DOHH2 (cell line): Measurements from ENCODE around the gene STYXL2.

Experiments used
- H3F3A ChIP-seq: fragments of 200-600 bp; sonication (generic), shearing (Covaris generic); 2 replicates; pipeline ENCODE4 v1.6.0; 2016; ENCODE audit warnings: antibody characterized with exemption, mild to moderate bottlenecking; ENCODE audit not compliant: control insufficient read depth, insufficient read depth
- H3K27ac ChIP-seq: fragments of 200-600 bp; sonication (generic); 2 replicates; pipeline ENCODE4 v1.5.1; 2014; ENCODE audit warnings: low read depth, mild to moderate bottlenecking, low read length, moderate library complexity
- H3K27me3 ChIP-seq: fragments of 200-600 bp; sonication (generic); 2 replicates; pipeline ENCODE4 v1.6.1; 2014; ENCODE audit warnings: mild to moderate bottlenecking, low read length, mixed read lengths; ENCODE audit not compliant: control insufficient read depth
- H3K36me3 ChIP-seq: fragments of 200-600 bp; sonication (generic); 2 replicates; pipeline ENCODE4 v1.6.1; 2014; ENCODE audit warnings: mild to moderate bottlenecking, low read length, moderate library complexity, mixed read lengths; ENCODE audit not compliant: control insufficient read depth
- H3K4me1 ChIP-seq: fragments of 200-600 bp; sonication (generic); 2 replicates; pipeline ENCODE4 v1.6.1; 2014; ENCODE audit warnings: mild to moderate bottlenecking, low read length, mixed read lengths; ENCODE audit not compliant: control insufficient read depth
- H3K4me2 ChIP-seq: fragments of 200-600 bp; sonication (generic); 2 replicates; pipeline ENCODE4 v1.6.0; 2014; ENCODE audit warnings: mild to moderate bottlenecking, low read length, moderate library complexity
- H3K4me3 ChIP-seq: fragments of 200-600 bp; sonication (generic); 2 replicates; pipeline ENCODE4 v1.5.1; 2014; ENCODE audit warnings: mild to moderate bottlenecking, low read length, mixed read lengths
- H3K79me2 ChIP-seq: fragments of 200-600 bp; sonication (generic); 2 replicates; pipeline ENCODE4 v1.6.1; 2014; ENCODE audit warnings: mild to moderate bottlenecking, low read length, mixed read lengths; ENCODE audit not compliant: control insufficient read depth
- H3K9me2 ChIP-seq: fragments of 200-600 bp; sonication (generic); replicated peaks from 2 replicates; pipeline ENCODE4 v1.6.1; 2014; ENCODE audit warnings: mild to moderate bottlenecking, low read length, mixed read lengths; ENCODE audit not compliant: control insufficient read depth
- H3K9me3 ChIP-seq: fragments of 200-600 bp; sonication (generic); 2 replicates; pipeline ENCODE4 v1.6.1; 2014; ENCODE audit warnings: antibody characterized with exemption, low read length, mixed read lengths; ENCODE audit not compliant: control insufficient read depth, insufficient read depth
- H4K20me1 ChIP-seq: fragments of 200-600 bp; sonication (generic); 2 replicates; pipeline ENCODE4 v1.6.0; 2014; ENCODE audit warnings: low read depth, mild to moderate bottlenecking, antibody characterized with exemption, low read length, moderate library complexity; ENCODE audit not compliant: control insufficient read depth, insufficient read depth
- CTCF ChIP-seq: fragments of 200-600 bp; sonication (generic); IDR thresholded peaks from one replicate; pipeline ENCODE4 v1.5.1; 2014; ENCODE audit warnings: antibody characterized with exemption, mild to moderate bottlenecking, low read depth, low read length; ENCODE audit not compliant: poor library complexity, severe bottlenecking
- EZH2phosphoT487 ChIP-seq: fragments of 200-600 bp; sonication (generic); IDR thresholded peaks from 2 replicates; pipeline ENCODE4 v1.6.1; 2017; ENCODE audit warnings: borderline replicate concordance, mild to moderate bottlenecking, antibody characterized with exemption, low read length, moderate library complexity, mixed read lengths

The STYXL2 gene

GRCh38 chr1:167077868-167078210 is 16.0 kb upstream of the STYXL2 start:
- Histone ChIP-seq H3K9me3 (no peaks in the 10 kb centered on the region), H3K79me2 (no peaks in the 10 kb centered on the region), H3K36me3 (no peaks in the 10 kb centered on the region), H3F3A (no peaks in the 10 kb centered on the region), H3K4me3 (no peak overlapping the region), H3K27ac (no peak overlapping the region), H4K20me1 (no peaks in the 10 kb centered on the region), H3K4me2 (no peak overlapping the region), H3K9me2 (no peaks in the 10 kb centered on the region), H3K4me1 (no peaks in the 10 kb centered on the region), H3K27me3 (peaks cover 35% of the 10 kb centered on the region)
- TF ChIP-seq CTCF = no peak
- no peak for TF ChIP-seq EZH2phosphoT487

DNA sequence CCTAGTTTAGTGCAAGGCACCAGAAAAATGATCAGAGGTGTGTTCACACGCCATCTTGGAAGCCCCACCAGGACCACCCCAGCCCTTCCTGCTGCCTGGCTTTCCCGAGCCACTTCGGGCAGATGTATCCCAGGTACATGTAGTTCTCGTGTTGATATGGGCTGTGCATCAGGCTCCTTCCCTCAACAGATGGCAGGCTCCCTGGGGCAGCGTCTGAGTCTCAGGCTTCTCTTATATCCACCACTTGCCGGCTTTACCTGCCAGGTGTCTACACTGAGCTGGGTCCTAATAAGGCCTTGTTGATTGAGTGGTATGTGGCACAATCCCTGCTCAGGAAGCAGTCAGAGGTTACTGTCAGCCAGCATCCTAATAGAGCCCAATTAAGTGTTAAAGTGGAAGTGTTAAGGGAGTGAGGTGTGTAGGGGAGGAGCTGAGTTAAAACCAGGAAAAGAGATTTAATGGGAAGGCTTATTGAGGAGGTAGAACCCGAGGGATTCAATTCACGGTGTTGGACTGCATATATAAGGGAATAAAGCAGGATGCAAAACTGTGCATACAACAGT is 12.2 kb upstream of the STYXL2 start:
- no peaks in the 10 kb centered on the region for H3K36me3 ChIP-seq
- H3F3A ChIP-seq = no peaks in the 10 kb centered on the region
- TF ChIP-seq CTCF (no peak), EZH2phosphoT487 (no peak)
- H3K9me2 ChIP-seq = no peaks in the 10 kb centered on the region
- H3K27ac ChIP-seq = no peak overlapping the region
- H3K4me1 ChIP-seq = no peaks in the 10 kb centered on the region
- no peaks in the 10 kb centered on the region for H4K20me1 ChIP-seq
- H3K4me3 ChIP-seq = no peak overlapping the region
- H3K4me2 ChIP-seq = no peak overlapping the region
- H3K27me3 ChIP-seq = peaks cover 45% of the 10 kb centered on the region
- no peaks in the 10 kb centered on the region for H3K9me3 ChIP-seq
- H3K79me2 ChIP-seq = no peaks in the 10 kb centered on the region

DNA sequence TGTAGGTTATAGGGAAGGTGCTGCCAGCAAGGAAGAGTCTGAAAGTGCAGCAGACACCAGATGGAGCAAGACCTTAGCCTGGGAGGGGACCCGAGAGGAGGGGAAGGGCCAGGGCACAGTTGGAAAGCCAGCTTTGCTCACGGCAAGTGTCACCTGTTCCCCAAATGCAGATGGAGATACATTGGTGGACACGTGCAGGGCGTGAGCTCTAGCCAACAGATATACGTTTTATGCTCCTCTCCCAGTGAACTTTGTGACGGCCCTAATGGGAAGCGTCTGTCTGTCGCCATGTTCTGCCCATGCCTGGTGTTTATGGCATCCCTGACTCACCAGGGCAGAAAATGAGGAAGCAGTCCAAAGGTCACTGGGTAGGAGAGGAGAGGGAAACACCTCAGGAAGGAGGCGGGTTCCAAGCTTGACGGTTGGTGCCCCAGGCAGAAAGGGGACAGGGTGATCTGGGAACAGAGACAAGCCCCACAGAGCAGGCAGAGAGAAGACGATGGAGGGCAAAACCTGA is 11.3 kb upstream of the STYXL2 start:
- Histone ChIP-seq H3K9me2 (no peaks in the 10 kb centered on the region), H3K9me3 (no peaks in the 10 kb centered on the region), H3K27me3 (peaks cover 42% of the 10 kb centered on the region), H3K4me1 (no peaks in the 10 kb centered on the region), H3K27ac (no peak overlapping the region), H3K79me2 (no peaks in the 10 kb centered on the region), H3F3A (no peaks in the 10 kb centered on the region), H3K36me3 (no peaks in the 10 kb centered on the region), H3K4me3 (no peak overlapping the region), H4K20me1 (no peaks in the 10 kb centered on the region), H3K4me2 (no peak overlapping the region)
- no peak for TF ChIP-seq EZH2phosphoT487
- no peak for TF ChIP-seq CTCF
